HEK293 (cell line): Measurements from ENCODE around the gene LRRC2.

Experiments
- CTCF ChIA-PET: fragments of 350-600 bp; formaldehyde crosslinking; extraction: SDS; loops from one replicate; lab custom pipeline; 2021; ENCODE audit warnings: antibody characterized with exemption; lab: Yijun Ruan, JAX
- POLR2A ChIA-PET: fragments of 300-600 bp; formaldehyde crosslinking; extraction: SDS; loops from one replicate; lab custom pipeline; 2020; ENCODE audit warnings: antibody characterized with exemption, inconsistent platforms; lab: Yijun Ruan, JAX
- H3K27ac ChIP-seq: fragments of 200-500 bp; sonication (Bioruptor generic); 2 replicates; pipeline ENCODE4 v1.5.1; 2014; ENCODE audit warnings: low read depth, low read length, control low read depth, inconsistent platforms; ENCODE audit errors: extremely low read depth
- H3K36me3 ChIP-seq, 2 experiments: fragments of 200-500 bp in 1 of 2; sonication (Bioruptor generic) in 1 of 2; 1 replicate in 1 of 2; 2 replicates in 1 of 2; pipeline ENCODE4 v1.5.1; 2014 to 2017; ENCODE audit warnings: inconsistent platforms in 2 of 2, low read length in 2 of 2; ENCODE audit not compliant: control insufficient read depth in 2 of 2, insufficient read depth in 1 of 2
- H3K4me1 ChIP-seq: fragments of 200-500 bp; sonication (Bioruptor generic); 2 replicates; pipeline ENCODE4 v1.5.1; 2014; ENCODE audit warnings: mild to moderate bottlenecking, low read length, inconsistent platforms; ENCODE audit not compliant: control insufficient read depth, insufficient read depth
- H3K4me3 ChIP-seq: 2 replicates; pipeline ENCODE4 v1.5.1; 2011; ENCODE audit warnings: low read depth, mild to moderate bottlenecking, control low read depth, low read length, moderate library complexity
- H3K9me3 ChIP-seq: fragments of 200-500 bp; sonication (Bioruptor generic); 2 replicates; pipeline ENCODE4 v1.5.1; 2014; ENCODE audit warnings: low read depth, low read length, inconsistent platforms; ENCODE audit not compliant: control insufficient read depth, insufficient read depth
- BCL11B ChIP-seq: fragments of 450-650 bp; formaldehyde crosslinking; IDR thresholded peaks from 2 replicates; pipeline ENCODE4 v1.5.1; 2016; ENCODE audit warnings: low read depth, missing biosample characterization, missing genetic modification characterization
- OVOL3 ChIP-seq: fragments of 450-650 bp; formaldehyde crosslinking; IDR thresholded peaks from 2 replicates; pipeline ENCODE4 v1.5.1; 2016; ENCODE audit warnings: missing biosample characterization, missing genetic modification characterization
- TCF7L2 ChIP-seq: IDR thresholded peaks from 2 replicates; pipeline ENCODE4 v1.6.1; 2011; ENCODE audit warnings: low read depth, mild to moderate bottlenecking, inconsistent platforms, low read length, moderate library complexity, borderline replicate concordance
- WT1 ChIP-seq: fragments of 450-650 bp; formaldehyde crosslinking; IDR thresholded peaks from 2 replicates; pipeline ENCODE4 v1.5.1; 2016; ENCODE audit warnings: missing biosample characterization, missing genetic modification characterization
- ZFHX2 ChIP-seq: fragments of 450-650 bp; formaldehyde crosslinking; conservative IDR thresholded peaks from 2 replicates; pipeline ENCODE4 v1.5.1; 2016; ENCODE audit warnings: missing biosample characterization, missing genetic modification characterization
- ZFP3 ChIP-seq: fragments of 450-650 bp; formaldehyde crosslinking; IDR thresholded peaks from 2 replicates; pipeline ENCODE4 v1.5.1; 2016; ENCODE audit warnings: low read depth, missing biosample characterization, missing genetic modification characterization
- ZNF155 ChIP-seq: fragments of 450-650 bp; formaldehyde crosslinking; IDR thresholded peaks from 2 replicates; pipeline ENCODE4 v1.5.1; 2016; ENCODE audit warnings: missing biosample characterization, missing genetic modification characterization
- ZNF2 ChIP-seq: fragments of 450-650 bp; formaldehyde crosslinking; IDR thresholded peaks from 2 replicates; pipeline ENCODE4 v1.5.1; 2016; ENCODE audit warnings: missing biosample characterization, missing genetic modification characterization
- ZNF24 ChIP-seq: fragments of 450-650 bp; formaldehyde crosslinking; IDR thresholded peaks from 2 replicates; pipeline ENCODE4 v1.5.1; 2016; ENCODE audit warnings: missing biosample characterization, missing genetic modification characterization
- ZNF48 ChIP-seq: fragments of 450-650 bp; formaldehyde crosslinking; IDR thresholded peaks from 2 replicates; pipeline ENCODE4 v1.5.1; 2016; ENCODE audit warnings: missing biosample characterization, missing genetic modification characterization
- ZNF510 ChIP-seq: fragments of 450-650 bp; formaldehyde crosslinking; IDR thresholded peaks from 2 replicates; pipeline ENCODE4 v1.5.1; 2018; ENCODE audit warnings: mild to moderate bottlenecking, missing genetic modification characterization, missing biosample characterization; ENCODE audit not compliant: insufficient replicate concordance
- ZNF571 ChIP-seq: fragments of 450-650 bp; formaldehyde crosslinking; IDR thresholded peaks from 2 replicates; pipeline ENCODE4 v1.5.0; 2017; ENCODE audit warnings: missing biosample characterization, missing genetic modification characterization
- ZNF585B ChIP-seq: fragments of 450-650 bp; formaldehyde crosslinking; IDR thresholded peaks from 2 replicates; pipeline ENCODE4 v1.5.1; 2016; ENCODE audit warnings: missing biosample characterization, missing genetic modification characterization
- ZNF596 ChIP-seq: fragments of 450-650 bp; IDR thresholded peaks from 2 replicates; pipeline ENCODE4 v1.5.0; 2018; ENCODE audit warnings: missing biosample characterization, mild to moderate bottlenecking, missing genetic modification characterization, moderate library complexity
- ZNF629 ChIP-seq: fragments of 450-650 bp; formaldehyde crosslinking; IDR thresholded peaks from 2 replicates; pipeline ENCODE4 v1.5.1; 2017; ENCODE audit warnings: missing biosample characterization, missing genetic modification characterization
- ZNF670 ChIP-seq: fragments of 450-650 bp; formaldehyde crosslinking; IDR thresholded peaks from 2 replicates; pipeline ENCODE4 v1.5.1; 2016; ENCODE audit warnings: missing biosample characterization, missing genetic modification characterization, low read depth
- ZNF707 ChIP-seq: fragments of 450-650 bp; formaldehyde crosslinking; IDR thresholded peaks from 2 replicates; pipeline ENCODE4 v1.5.1; 2016; ENCODE audit warnings: missing biosample characterization, missing genetic modification characterization
- ZNF747 ChIP-seq: fragments of 450-650 bp; formaldehyde crosslinking; IDR thresholded peaks from 2 replicates; pipeline ENCODE4 v1.5.1; 2016; ENCODE audit warnings: missing biosample characterization, missing genetic modification characterization
- TF ChIP-seq, protein P1 (sequence below): fragments of 450-650 bp; formaldehyde crosslinking; IDR thresholded peaks from 2 replicates; pipeline ENCODE4 v1.5.1; 2016; ENCODE audit warnings: missing biosample characterization, missing genetic modification characterization
- TF ChIP-seq, protein P2 (sequence below): IDR thresholded peaks from 2 replicates; pipeline ENCODE4 v1.6.1; 2011; ENCODE audit warnings: mild to moderate bottlenecking, low read depth, low read length, borderline replicate concordance
- TF ChIP-seq, protein P3 (sequence below): fragments of 450-650 bp; formaldehyde crosslinking; IDR thresholded peaks from 2 replicates; pipeline ENCODE4 v1.5.1; 2017; ENCODE audit warnings: missing biosample characterization, missing genetic modification characterization
- TF ChIP-seq, protein P4 (sequence below): fragments of 450-650 bp; formaldehyde crosslinking; IDR thresholded peaks from 2 replicates; pipeline ENCODE4 v1.5.1; 2016; ENCODE audit warnings: missing biosample characterization, missing genetic modification characterization, borderline replicate concordance

Gene LRRC2

DNA sequence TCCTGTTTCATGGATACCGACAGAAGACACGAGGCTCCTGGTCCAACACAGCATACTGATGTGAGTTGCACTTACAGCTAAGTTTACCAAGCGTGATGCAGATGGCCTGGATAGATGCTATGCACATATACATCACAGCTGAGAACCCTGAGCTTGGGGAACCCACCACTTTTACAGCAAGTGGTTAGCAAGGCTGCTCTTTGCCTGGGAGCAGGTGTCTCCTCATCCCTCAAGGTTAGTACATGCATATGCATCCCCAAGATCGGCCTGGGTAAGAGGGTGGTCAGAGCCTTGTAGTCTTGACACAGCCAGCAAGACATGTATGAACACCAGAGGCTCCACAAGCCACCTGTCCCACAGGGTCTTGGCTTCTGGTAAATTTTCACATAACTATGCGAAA, 28.3 kb downstream of the LRRC2 start (continued):
- TF ChIP-seq ZNF670 (tag by site-specific recombination): no peak
- no peak for TF ChIP-seq ZNF48 (tag by site-specific recombination)
- TF ChIP-seq ZFP3 (tag by site-specific recombination): no peak
- no peak for TF ChIP-seq ZNF510 (tag by site-specific recombination)
- TF ChIP-seq, protein P1, sequence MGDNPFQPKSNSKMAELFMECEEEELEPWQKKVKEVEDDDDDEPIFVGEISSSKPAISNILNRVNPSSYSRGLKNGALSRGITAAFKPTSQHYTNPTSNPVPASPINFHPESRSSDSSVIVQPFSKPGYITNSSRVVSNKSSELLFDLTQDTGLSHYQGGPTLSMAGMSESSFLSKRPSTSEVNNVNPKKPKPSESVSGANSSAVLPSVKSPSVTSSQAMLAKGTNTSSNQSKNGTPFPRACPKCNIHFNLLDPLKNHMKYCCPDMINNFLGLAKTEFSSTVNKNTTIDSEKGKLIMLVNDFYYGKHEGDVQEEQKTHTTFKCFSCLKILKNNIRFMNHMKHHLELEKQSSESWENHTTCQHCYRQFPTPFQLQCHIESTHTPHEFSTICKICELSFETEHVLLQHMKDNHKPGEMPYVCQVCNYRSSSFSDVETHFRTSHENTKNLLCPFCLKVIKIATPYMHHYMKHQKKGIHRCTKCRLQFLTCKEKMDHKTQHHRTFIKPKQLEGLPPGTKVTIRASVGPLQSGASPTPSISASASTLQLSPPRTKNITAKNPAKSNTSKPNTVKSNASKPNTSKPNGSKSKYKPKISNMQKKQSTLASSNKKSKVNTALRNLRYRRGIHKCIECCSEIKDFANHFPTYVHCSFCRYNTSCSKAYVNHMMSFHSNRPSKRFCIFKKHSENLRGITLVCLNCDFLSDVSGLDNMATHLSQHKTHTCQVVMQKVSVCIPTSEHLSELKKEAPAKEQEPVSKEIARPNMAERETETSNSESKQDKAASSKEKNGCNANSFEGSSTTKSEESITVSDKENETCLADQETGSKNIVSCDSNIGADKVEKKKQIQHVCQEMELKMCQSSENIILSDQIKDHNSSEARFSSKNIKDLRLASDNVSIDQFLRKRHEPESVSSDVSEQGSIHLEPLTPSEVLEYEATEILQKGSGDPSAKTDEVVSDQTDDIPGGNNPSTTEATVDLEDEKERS (tag by site-specific recombination): no peak
- TF ChIP-seq, protein P2, sequence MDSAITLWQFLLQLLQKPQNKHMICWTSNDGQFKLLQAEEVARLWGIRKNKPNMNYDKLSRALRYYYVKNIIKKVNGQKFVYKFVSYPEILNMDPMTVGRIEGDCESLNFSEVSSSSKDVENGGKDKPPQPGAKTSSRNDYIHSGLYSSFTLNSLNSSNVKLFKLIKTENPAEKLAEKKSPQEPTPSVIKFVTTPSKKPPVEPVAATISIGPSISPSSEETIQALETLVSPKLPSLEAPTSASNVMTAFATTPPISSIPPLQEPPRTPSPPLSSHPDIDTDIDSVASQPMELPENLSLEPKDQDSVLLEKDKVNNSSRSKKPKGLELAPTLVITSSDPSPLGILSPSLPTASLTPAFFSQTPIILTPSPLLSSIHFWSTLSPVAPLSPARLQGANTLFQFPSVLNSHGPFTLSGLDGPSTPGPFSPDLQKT: no peak
- TF ChIP-seq OVOL3 (tag by site-specific recombination): no peak

DNA sequence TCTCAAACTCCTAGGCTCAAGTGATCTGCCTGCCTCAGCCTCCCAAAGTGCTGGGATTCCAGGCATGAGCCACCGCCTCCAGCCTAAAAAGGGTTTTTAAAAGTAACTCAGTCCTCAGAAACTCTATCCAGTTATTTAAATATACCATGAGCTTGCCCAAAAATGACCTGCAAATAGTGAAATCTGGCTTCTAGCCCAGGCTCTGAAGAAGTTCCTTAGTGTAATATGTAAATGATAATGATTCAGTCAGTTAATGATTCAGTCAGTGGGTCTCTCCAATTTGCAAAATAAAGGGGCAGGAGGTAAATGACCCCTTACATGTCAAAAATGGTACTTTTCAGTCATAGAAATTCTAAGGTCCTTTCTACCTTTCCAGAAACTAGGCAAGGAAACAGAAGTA, 28.8 kb downstream of the LRRC2 start:
- Histone ChIP-seq H3K4me3 (no peak overlapping the region), H3K4me1 (no peaks in the 10 kb centered on the region), H3K36me3 (no peaks in the 10 kb centered on the region), H3K27ac (no peak overlapping the region), H3K9me3 (no peaks in the 10 kb centered on the region)
- ChIA-PET POLR2A (no interaction called here), CTCF (interaction anchor here (0.6 to 2.7 kb wide), 2 partner anchors 48 to 935 kb away, joined by 3 to 9 read pairs; no protein-coding TSS in a partner anchor)
- TF ChIP-seq, protein P3, sequence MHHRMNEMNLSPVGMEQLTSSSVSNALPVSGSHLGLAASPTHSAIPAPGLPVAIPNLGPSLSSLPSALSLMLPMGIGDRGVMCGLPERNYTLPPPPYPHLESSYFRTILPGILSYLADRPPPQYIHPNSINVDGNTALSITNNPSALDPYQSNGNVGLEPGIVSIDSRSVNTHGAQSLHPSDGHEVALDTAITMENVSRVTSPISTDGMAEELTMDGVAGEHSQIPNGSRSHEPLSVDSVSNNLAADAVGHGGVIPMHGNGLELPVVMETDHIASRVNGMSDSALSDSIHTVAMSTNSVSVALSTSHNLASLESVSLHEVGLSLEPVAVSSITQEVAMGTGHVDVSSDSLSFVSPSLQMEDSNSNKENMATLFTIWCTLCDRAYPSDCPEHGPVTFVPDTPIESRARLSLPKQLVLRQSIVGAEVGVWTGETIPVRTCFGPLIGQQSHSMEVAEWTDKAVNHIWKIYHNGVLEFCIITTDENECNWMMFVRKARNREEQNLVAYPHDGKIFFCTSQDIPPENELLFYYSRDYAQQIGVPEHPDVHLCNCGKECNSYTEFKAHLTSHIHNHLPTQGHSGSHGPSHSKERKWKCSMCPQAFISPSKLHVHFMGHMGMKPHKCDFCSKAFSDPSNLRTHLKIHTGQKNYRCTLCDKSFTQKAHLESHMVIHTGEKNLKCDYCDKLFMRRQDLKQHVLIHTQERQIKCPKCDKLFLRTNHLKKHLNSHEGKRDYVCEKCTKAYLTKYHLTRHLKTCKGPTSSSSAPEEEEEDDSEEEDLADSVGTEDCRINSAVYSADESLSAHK (tag by site-specific recombination): no peak
- TF ChIP-seq ZNF585B (tag by site-specific recombination) (no peak), ZNF155 (tag by site-specific recombination) (no peak), BCL11B (tag by site-specific recombination) (no peak), ZNF629 (tag by site-specific recombination) (no peak), ZNF2 (tag by site-specific recombination) (no peak), TCF7L2 (no peak), ZNF571 (tag by site-specific recombination) (no peak), ZNF24 (no peak), ZNF747 (no peak), ZNF707 (tag by site-specific recombination) (no peak), WT1 (tag by site-specific recombination) (no peak), ZNF596 (tag by site-specific recombination) (no peak), ZFHX2 (tag by site-specific recombination) (no peak)
- TF ChIP-seq, protein P4, sequence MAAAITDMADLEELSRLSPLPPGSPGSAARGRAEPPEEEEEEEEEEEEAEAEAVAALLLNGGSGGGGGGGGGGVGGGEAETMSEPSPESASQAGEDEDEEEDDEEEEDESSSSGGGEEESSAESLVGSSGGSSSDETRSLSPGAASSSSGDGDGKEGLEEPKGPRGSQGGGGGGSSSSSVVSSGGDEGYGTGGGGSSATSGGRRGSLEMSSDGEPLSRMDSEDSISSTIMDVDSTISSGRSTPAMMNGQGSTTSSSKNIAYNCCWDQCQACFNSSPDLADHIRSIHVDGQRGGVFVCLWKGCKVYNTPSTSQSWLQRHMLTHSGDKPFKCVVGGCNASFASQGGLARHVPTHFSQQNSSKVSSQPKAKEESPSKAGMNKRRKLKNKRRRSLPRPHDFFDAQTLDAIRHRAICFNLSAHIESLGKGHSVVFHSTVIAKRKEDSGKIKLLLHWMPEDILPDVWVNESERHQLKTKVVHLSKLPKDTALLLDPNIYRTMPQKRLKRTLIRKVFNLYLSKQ: no peak
